Ascending aorta (tissue), 2 donors: ENCODE measurements around the gene BACE2. TPM values are rescaled to one million over a fixed set of nuclear protein-coding genes. Genes with fewer than 3 reads are reported as not detected.
"Not testable (repeated sequence)": the region's sequence is repeated elsewhere in the genome, so short reads cannot be mapped to it uniquely, and the experiment has no call there.

Experiments used
- DNase-seq, 2 donors: peaks; one replicate each; pipeline ENCODE4 v3.0.0-alpha.2; 2019; ENCODE audit warnings: low spot score in 2 of 2
- H3K27ac ChIP-seq, 2 donors: fragments of 200-600 bp; sonication (generic); one replicate each; pipeline ENCODE4 v1.5.1; 2016 to 2017; ENCODE audit warnings: mild to moderate bottlenecking in 1 of 2
- H3K27me3 ChIP-seq: fragments of 200-600 bp; sonication (generic); one replicate; pipeline ENCODE4 v1.5.1; 2017
- H3K36me3 ChIP-seq, 2 donors: fragments of 200-600 bp; sonication (generic); one replicate each; pipeline ENCODE4 v1.5.1; 2016
- H3K4me1 ChIP-seq, 2 donors: fragments of 200-600 bp; sonication (generic); one replicate each; pipeline ENCODE4 v1.5.1; 2016 to 2017; ENCODE audit warnings: mild to moderate bottlenecking in 1 of 2
- H3K4me3 ChIP-seq, 2 donors: fragments of 200-600 bp; sonication (generic); one replicate each; pipeline ENCODE4 v1.5.1; 2016 to 2017; ENCODE audit warnings: mild to moderate bottlenecking in 1 of 2
- H3K9me3 ChIP-seq, 2 donors: fragments of 200-600 bp; sonication (generic); one replicate each; pipeline ENCODE4 v1.5.1; 2016
- intact Hi-C: fragments of 100-400 bp; cut with DNase I; formaldehyde crosslinking; loops from one replicate; pipeline ENCODE4 v1.15.1; 2023
- total RNA-seq: library from RNA; depleted of rRNA; stranded (reverse); fragments of >200 nt; gene quantifications from one replicate; pipeline ENCODE4 v1.1.0, GENCODE V29; 2016
- TF ChIP-seq, protein P1 (sequence below), 3 experiments: fragments of 200-600 bp in 2 of 3; fragments of 450-650 bp in 1 of 3; sonication (generic) in 2 of 3; IDR thresholded peaks; one replicate each; pipeline ENCODE4 v1.5.1; 2016 to 2019; ENCODE audit warnings: antibody characterized with exemption in 3 of 3, mild to moderate bottlenecking in 1 of 3, moderate library complexity in 1 of 3

Gene BACE2
- total RNA-seq, 1 donor from 2014 or later = 151 TPM

- Histone ChIP-seq H3K36me3 (peaks cover 8 to 23% of the 10 kb centered on the region in 2 donors), H3K27me3 (no peaks in the 10 kb centered on the region), H3K9me3 (no peaks in the 10 kb centered on the region), H3K4me3 (no peak overlapping the region), H3K4me1 (peaks cover 4 to 33% of the 10 kb centered on the region in 2 donors), H3K27ac (peak overlapping the region in 1 of 2 donors; percentile 11)
- intact Hi-C loops = loop anchor here (10.0 kb wide), 1 partner anchor 372 kb away; no protein-coding TSS in a partner anchor
- no peak for DNase-seq
- TF ChIP-seq, protein P1, sequence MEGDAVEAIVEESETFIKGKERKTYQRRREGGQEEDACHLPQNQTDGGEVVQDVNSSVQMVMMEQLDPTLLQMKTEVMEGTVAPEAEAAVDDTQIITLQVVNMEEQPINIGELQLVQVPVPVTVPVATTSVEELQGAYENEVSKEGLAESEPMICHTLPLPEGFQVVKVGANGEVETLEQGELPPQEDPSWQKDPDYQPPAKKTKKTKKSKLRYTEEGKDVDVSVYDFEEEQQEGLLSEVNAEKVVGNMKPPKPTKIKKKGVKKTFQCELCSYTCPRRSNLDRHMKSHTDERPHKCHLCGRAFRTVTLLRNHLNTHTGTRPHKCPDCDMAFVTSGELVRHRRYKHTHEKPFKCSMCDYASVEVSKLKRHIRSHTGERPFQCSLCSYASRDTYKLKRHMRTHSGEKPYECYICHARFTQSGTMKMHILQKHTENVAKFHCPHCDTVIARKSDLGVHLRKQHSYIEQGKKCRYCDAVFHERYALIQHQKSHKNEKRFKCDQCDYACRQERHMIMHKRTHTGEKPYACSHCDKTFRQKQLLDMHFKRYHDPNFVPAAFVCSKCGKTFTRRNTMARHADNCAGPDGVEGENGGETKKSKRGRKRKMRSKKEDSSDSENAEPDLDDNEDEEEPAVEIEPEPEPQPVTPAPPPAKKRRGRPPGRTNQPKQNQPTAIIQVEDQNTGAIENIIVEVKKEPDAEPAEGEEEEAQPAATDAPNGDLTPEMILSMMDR (IDR thresholded peaks at IDR 0.05) = no peak
These were observed 74.4 kb downstream of the BACE2 start for GRCh38 chr21:41242238-41242829.

- Histone ChIP-seq H3K4me3 (no peak overlapping the region), H3K9me3 (no peaks in the 10 kb centered on the region), H3K27me3 (no peaks in the 10 kb centered on the region), H3K36me3 (peaks cover 8 to 23% of the 10 kb centered on the region in 2 donors), H3K27ac (no peak overlapping the region), H3K4me1 (peaks cover 4 to 29% of the 10 kb centered on the region in 2 donors)
- DNase-seq = no peak
- TF ChIP-seq, protein P1 (IDR thresholded peaks at IDR 0.05) = no peak
- intact Hi-C loops = loop anchor here (10.0 kb wide), 1 partner anchor 372 kb away; no protein-coding TSS in a partner anchor
These were observed 75.1 kb downstream of the BACE2 start for GRCh38 chr21:41243107-41243506.

DNA sequence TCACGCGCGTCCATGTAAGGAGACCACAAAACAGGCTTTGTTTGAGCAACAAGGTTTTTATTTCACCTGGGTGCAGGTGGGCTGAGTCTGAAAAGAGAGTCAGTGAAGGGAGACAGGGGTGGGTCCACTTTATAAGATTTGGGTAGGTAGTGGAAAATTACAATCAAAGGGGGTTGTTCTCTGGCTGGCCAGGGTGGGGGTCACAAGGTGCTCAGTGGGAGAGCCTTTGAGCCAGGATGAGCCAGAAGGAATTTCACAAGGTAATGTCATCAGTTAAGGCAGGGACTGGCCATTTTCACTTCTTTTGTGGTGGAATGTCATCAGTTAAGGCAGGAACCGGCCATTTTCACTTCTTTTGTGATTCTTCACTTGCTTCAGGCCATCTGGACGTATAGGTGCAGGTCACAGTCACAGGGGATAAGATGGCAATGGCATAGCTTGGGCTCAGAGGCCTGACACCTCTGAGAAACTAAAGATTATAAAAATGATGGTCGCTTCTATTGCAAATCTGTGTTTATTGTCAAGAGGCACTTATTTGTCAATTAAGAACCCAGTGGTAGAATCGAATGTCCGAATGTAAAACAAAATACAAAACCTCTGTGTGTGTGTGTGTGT lies 76.4 kb downstream of the BACE2 start:
- intact Hi-C loops = loop anchor here (10.0 kb wide), 1 partner anchor 370 kb away; no protein-coding TSS in a partner anchor
- H3K4me3 ChIP-seq, H3K27me3 ChIP-seq, H3K9me3 ChIP-seq, DNase-seq: not testable (repeated sequence)
- Histone ChIP-seq H3K36me3 (peaks cover 8 to 23% of the 10 kb centered on the region in 2 donors), H3K4me1 (peaks cover 15 to 33% of the 10 kb centered on the region in 2 donors), H3K27ac (peak overlapping the region in 1 of 2 donors; percentile 5)

DNA sequence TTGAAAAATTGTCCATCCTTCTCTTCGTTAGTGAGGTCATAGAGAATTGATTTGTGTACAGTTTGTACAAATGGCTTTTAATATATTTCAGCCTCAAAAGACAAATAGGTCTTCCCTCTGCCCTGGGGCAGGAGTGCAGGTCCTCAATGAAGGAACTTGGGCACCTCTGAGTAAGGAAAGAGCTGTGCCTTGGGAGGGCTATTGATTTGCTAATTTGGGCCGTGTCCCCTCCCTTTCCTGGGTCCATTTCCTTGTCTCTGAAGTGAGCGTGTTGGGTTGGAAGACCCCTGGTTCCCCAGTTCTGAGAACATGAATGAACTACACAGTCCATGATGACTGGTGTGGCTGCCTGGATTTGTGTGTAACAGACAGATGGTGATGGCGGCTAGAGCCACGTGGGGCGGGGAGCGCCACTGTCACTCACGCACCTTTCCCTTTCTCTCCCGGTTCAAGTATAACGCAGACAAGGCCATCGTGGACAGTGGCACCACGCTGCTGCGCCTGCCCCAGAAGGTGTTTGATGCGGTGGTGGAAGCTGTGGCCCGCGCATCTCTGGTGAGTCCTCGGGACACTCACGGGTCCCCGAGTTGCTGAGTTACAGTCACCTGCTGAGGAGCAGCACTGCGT lies 77.7 kb downstream of the BACE2 start:
- H3K4me1 ChIP-seq = peaks cover 25 to 43% of the 10 kb centered on the region in 2 donors

DNA sequence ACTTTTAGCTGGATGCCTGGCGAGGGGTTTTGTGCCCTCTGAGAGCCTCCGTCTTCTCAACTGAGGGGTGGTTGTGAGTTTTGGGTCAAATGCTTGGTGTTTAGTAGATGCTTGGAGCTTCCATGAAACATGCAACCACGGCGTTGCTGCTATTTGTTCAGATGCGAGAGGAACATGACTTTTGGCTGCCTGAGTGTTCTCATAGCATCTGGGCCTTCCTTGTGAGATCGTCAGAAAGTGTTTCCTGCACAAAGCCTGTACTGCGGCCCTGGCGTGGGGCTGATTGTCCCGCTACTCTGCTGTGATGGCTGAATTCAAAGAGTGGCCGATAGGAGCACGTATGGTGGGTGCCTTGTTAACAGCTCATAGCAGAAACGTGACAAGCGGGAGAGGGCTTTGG lies 78.8 kb downstream of the BACE2 start:
- no peak for DNase-seq
- no peak overlapping the region for H3K4me3 ChIP-seq
- H3K36me3 ChIP-seq = peaks cover 8 to 17% of the 10 kb centered on the region in 2 donors
- intact Hi-C loops = loop anchor here (1.0 to 10.0 kb wide), 4 partner anchors 78 to 845 kb away; no protein-coding TSS in a partner anchor
- H3K4me1 ChIP-seq = peaks cover 25 to 43% of the 10 kb centered on the region in 2 donors
- no peaks in the 10 kb centered on the region for H3K9me3 ChIP-seq
- no peaks in the 10 kb centered on the region for H3K27me3 ChIP-seq
- H3K27ac ChIP-seq = peak overlapping the region; percentile 85 to 92
- TF ChIP-seq, protein P1 (IDR thresholded peaks at IDR 0.05) = no peak

More for the DNA sequence above, 77.7 kb downstream of the BACE2 start:
- Histone ChIP-seq H3K27me3 (no peaks in the 10 kb centered on the region), H3K9me3 (no peaks in the 10 kb centered on the region), H3K27ac (peak overlapping the region; percentile 85 to 92), H3K4me3 (no peak overlapping the region), H3K36me3 (peaks cover 8 to 15% of the 10 kb centered on the region in 2 donors)
- DNase-seq = no peak
- intact Hi-C loops = loop anchor here (2.0 to 10.0 kb wide), 3 partner anchors 175 to 847 kb away; no protein-coding TSS in a partner anchor
- TF ChIP-seq, protein P1 (IDR thresholded peaks at IDR 0.05) = no peak
